Esophagus squamous epithelium (tissue), 4 donors: Measurements from ENCODE around the gene CACNB1.

Source experiments
- POLR2A ChIP-seq, 4 donors: fragments of 450-650 bp; IDR thresholded peaks; one replicate each; pipeline ENCODE4 v1.6.1; 2017; ENCODE audit warnings: antibody characterized with exemption in 4 of 4, mild to moderate bottlenecking in 4 of 4, moderate library complexity in 3 of 4
- TF ChIP-seq, protein P1 (sequence below), 6 experiments: fragments of 450-650 bp in 4 of 6; fragments of 200-600 bp in 2 of 6; sonication (generic) in 2 of 6; IDR thresholded peaks; one replicate each; pipeline ENCODE4 v1.5.1; 2016 to 2019; ENCODE audit warnings: antibody characterized with exemption in 6 of 6, mild to moderate bottlenecking in 4 of 6, moderate library complexity in 4 of 6

DNA sequence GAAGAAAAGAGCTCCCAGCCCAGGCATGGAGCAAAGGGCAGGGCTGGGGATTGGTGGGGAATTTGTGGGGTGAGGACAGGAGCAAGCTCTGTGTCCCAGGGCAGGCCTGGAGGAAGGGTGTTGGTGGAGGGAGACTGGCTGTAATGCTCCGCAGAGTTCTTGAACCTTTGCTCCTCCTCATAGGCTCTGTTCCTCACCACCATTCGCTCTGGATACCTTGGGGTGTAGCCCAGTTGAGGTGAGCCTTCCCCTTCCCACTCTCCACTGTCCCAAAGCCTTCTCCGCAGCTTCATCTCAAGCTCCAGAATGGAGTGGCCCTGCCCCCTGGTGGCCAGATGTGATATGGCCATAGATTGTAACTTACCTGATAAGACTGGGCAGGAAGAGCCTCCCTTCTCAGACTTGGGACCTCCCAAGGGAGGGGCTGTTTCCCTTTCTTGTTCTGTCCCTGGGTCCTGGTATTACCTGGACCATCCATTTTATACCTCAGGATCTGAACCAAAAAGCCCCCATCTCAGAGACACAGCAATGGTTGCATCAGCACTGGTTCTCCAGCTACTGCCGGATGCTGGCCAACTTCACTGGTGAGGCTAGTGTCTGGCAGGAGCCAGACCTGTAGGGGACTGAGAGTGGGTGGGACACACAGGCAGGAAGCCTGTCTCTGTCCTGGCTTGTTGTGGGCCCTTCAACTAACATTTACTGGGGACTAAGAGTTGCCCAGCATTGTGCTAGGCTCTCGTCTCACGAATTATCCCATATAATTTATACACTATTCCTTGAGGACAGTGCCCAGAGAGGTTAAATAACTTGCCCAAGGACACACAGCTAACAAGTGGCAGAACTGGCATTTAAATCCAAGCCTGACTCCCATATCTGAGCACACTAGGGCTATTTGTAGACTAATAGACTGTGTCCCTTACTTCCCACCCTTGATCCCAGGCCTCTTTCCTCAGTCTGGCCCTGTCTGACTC, 47.4 kb upstream of the CACNB1 start:
- TF ChIP-seq, protein P1, sequence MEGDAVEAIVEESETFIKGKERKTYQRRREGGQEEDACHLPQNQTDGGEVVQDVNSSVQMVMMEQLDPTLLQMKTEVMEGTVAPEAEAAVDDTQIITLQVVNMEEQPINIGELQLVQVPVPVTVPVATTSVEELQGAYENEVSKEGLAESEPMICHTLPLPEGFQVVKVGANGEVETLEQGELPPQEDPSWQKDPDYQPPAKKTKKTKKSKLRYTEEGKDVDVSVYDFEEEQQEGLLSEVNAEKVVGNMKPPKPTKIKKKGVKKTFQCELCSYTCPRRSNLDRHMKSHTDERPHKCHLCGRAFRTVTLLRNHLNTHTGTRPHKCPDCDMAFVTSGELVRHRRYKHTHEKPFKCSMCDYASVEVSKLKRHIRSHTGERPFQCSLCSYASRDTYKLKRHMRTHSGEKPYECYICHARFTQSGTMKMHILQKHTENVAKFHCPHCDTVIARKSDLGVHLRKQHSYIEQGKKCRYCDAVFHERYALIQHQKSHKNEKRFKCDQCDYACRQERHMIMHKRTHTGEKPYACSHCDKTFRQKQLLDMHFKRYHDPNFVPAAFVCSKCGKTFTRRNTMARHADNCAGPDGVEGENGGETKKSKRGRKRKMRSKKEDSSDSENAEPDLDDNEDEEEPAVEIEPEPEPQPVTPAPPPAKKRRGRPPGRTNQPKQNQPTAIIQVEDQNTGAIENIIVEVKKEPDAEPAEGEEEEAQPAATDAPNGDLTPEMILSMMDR (IDR thresholded peaks at IDR 0.05) = peak; percentile 89 to 96 (median 92)
- TF ChIP-seq POLR2A (IDR thresholded peaks at IDR 0.05) = no peak
